GM21381 (cell line): Measurements from ENCODE around the gene MTCH1.
"Not testable (repeated sequence)": the region's sequence is repeated elsewhere in the genome, so short reads cannot be mapped to it uniquely, and the experiment has no call there.

Experiments used
- ATAC-seq: cut with Tn5 transposase; IDR thresholded peaks from one replicate; pipeline ENCODE4 v1.9.1; 2021; ENCODE audit warnings: mild to moderate bottlenecking, moderate library complexity; ENCODE audit not compliant: unreplicated experiment

The MTCH1 gene

GRCh38 chr6:36997811-36998722 is 12.1 kb upstream of the MTCH1 start:
- ATAC-seq = no peak

- not testable (repeated sequence) for ATAC-seq
Measured at GRCh38 chr6:36990401-36990800, 4.4 kb upstream of the MTCH1 start.

- no peak for ATAC-seq
Measured at GRCh38 chr6:36989264-36989663, 3.3 kb upstream of the MTCH1 start.

- ATAC-seq = no peak
Measured at GRCh38 chr6:36986704-36987047, 680 bp upstream of the MTCH1 start.

GRCh38 chr6:36985417-36985807 is 584 bp downstream of the MTCH1 start:
- ATAC-seq = no peak

GRCh38 chr6:36984581-36985416 is 1.2 kb downstream of the MTCH1 start:
- ATAC-seq = no peak

- ATAC-seq = no peak
Measured at GRCh38 chr6:36983538-36983937, 2.5 kb downstream of the MTCH1 start.

GRCh38 chr6:36980876-36981619 is 4.9 kb downstream of the MTCH1 start:
- ATAC-seq = no peak

- ATAC-seq = no peak
Measured at GRCh38 chr6:36980129-36980528, 5.9 kb downstream of the MTCH1 start.

GRCh38 chr6:36979347-36979742 is 6.7 kb downstream of the MTCH1 start:
- ATAC-seq = no peak

- no peak for ATAC-seq
Measured at GRCh38 chr6:36978421-36979346, 7.3 kb downstream of the MTCH1 start.

- no peak for ATAC-seq
Measured at GRCh38 chr6:36977470-36977941, 8.5 kb downstream of the MTCH1 start.

- no peak for ATAC-seq
Measured at GRCh38 chr6:36976931-36977330, 9.1 kb downstream of the MTCH1 start.

- no peak for ATAC-seq
Measured at GRCh38 chr6:36976509-36976908, 9.5 kb downstream of the MTCH1 start.

GRCh38 chr6:36976007-36976264 is 10.1 kb downstream of the MTCH1 start:
- no peak for ATAC-seq

- no peak for ATAC-seq
Measured at GRCh38 chr6:36975231-36976006, 10.6 kb downstream of the MTCH1 start.

GRCh38 chr6:36973647-36974046 is 12.3 kb downstream of the MTCH1 start:
- no peak for ATAC-seq

GRCh38 chr6:36973190-36973589 is 12.8 kb downstream of the MTCH1 start:
- no peak for ATAC-seq

- no peak for ATAC-seq
Measured at GRCh38 chr6:36971921-36972673, 13.9 kb downstream of the MTCH1 start.
